ENCODE results near the gene MRPL20.
A peak's percentile ranks its signal among the peaks of the same experiment; 100 is the strongest.
"Not testable (repeated sequence)": the region's sequence is repeated elsewhere in the genome, so short reads cannot be mapped to it uniquely, and the experiment has no call there.

Gene MRPL20

GRCh38 chr1:1406821-1407635 lies at the start of gene MRPL20:
Gene MRPL20, minus strand, starts transcription at chr1:1407293. Its CDS starts 76 bp downstream, at chr1:1407217.
- DNase-seq, result peak; percentile 99

GRCh38 chr1:1456683-1457255 lies 49.7 kb upstream of the MRPL20 start:
- not testable (repeated sequence) for DNase-seq

- DNase-seq, result not testable (repeated sequence)
These were observed 48.8 kb upstream of the MRPL20 start for GRCh38 chr1:1455934-1456333.

GRCh38 chr1:1455366-1455884 lies 48.3 kb upstream of the MRPL20 start:
- no peak for DNase-seq

GRCh38 chr1:1454286-1455056 lies 47.4 kb upstream of the MRPL20 start:
- DNase-seq, result not testable (repeated sequence)

- DNase-seq, result no peak
These were observed 45.8 kb upstream of the MRPL20 start for GRCh38 chr1:1452882-1453281.

- DNase-seq, result not testable (repeated sequence)
These were observed 45.3 kb upstream of the MRPL20 start for GRCh38 chr1:1452365-1452739.

GRCh38 chr1:1451696-1452364 lies 44.7 kb upstream of the MRPL20 start:
- DNase-seq, result no peak

- not testable (repeated sequence) for DNase-seq
These were observed 43.5 kb upstream of the MRPL20 start for GRCh38 chr1:1450616-1451015.

GRCh38 chr1:1449099-1449739 lies 42.1 kb upstream of the MRPL20 start, which contains the start of gene ATAD3C:
Gene ATAD3C, plus strand, starts transcription at chr1:1449689. Its CDS starts 995 bp downstream, at chr1:1450684.
- DNase-seq, result no peak

- not testable (repeated sequence) for DNase-seq
These were observed 39.5 kb upstream of the MRPL20 start for GRCh38 chr1:1446631-1447030.

GRCh38 chr1:1442069-1442770 lies 35.1 kb upstream of the MRPL20 start:
- no peak for DNase-seq

GRCh38 chr1:1441002-1441888 lies 34.2 kb upstream of the MRPL20 start:
- DNase-seq, result peak; percentile 86

- DNase-seq, result no peak
These were observed 33.3 kb upstream of the MRPL20 start for GRCh38 chr1:1440262-1441001.

- no peak for DNase-seq
These were observed 32.6 kb upstream of the MRPL20 start for GRCh38 chr1:1439546-1440261.

- DNase-seq, result no peak
These were observed 31.7 kb upstream of the MRPL20 start for GRCh38 chr1:1438531-1439381.

- DNase-seq, result no peak
These were observed 30.8 kb upstream of the MRPL20 start for GRCh38 chr1:1437904-1438376.
